Neural cell (in vitro differentiated cells): ENCODE data around the gene RYR3. TPM values are rescaled to one million over a fixed set of nuclear protein-coding genes. Genes with fewer than 3 reads are reported as not detected.

Experiments
- H2AFZ ChIP-seq: fragments of 200-600, 300-800 bp; sonication (generic), shearing (Covaris generic); 2 replicates; pipeline ENCODE4 v1.6.0; 2014; ENCODE audit warnings: low read depth, mild to moderate bottlenecking, antibody characterized with exemption, low read length, moderate library complexity
- H3F3A ChIP-seq: fragments of 200-600 bp; shearing (Covaris generic); 2 replicates; pipeline ENCODE4 v1.6.1; 2016; ENCODE audit warnings: mild to moderate bottlenecking, moderate library complexity, mixed read lengths, antibody characterized with exemption, low read length; ENCODE audit not compliant: insufficient read depth, poor library complexity, severe bottlenecking
- H3K27ac ChIP-seq: fragments of 200-600, 300-800 bp; sonication (generic), shearing (Covaris generic); 2 replicates; pipeline ENCODE4 v1.5.1; 2014; ENCODE audit warnings: mild to moderate bottlenecking, low read length, moderate library complexity
- H3K27me3 ChIP-seq: fragments of 300-800, 200-600 bp; sonication (generic), shearing (Covaris generic); 2 replicates; pipeline ENCODE4 v1.6.0; 2014; ENCODE audit warnings: mild to moderate bottlenecking, low read depth, low read length, moderate library complexity; ENCODE audit not compliant: insufficient read depth
- H3K36me3 ChIP-seq: fragments of 300-800, 200-600 bp; sonication (generic), shearing (Covaris generic); 2 replicates; pipeline ENCODE4 v1.5.1; 2014; ENCODE audit warnings: mild to moderate bottlenecking, antibody characterized with exemption, low read length, moderate library complexity; ENCODE audit not compliant: insufficient read depth
- H3K4me2 ChIP-seq: fragments of 300-800, 200-600 bp; sonication (generic), shearing (Covaris generic); 2 replicates; pipeline ENCODE4 v1.6.0; 2014; ENCODE audit warnings: mild to moderate bottlenecking, low read length
- H3K4me3 ChIP-seq: fragments of 300-800, 200-600 bp; sonication (generic), shearing (Covaris generic); 2 replicates; pipeline ENCODE4 v1.5.1; 2014; ENCODE audit warnings: mild to moderate bottlenecking, low read length, moderate library complexity
- H3K79me2 ChIP-seq: fragments of 200-600 bp; shearing (Covaris generic); replicated peaks from 2 replicates; pipeline ENCODE4 v1.6.0; 2014; ENCODE audit warnings: mild to moderate bottlenecking, low read length, moderate library complexity; ENCODE audit not compliant: insufficient read depth
- H3K9ac ChIP-seq: fragments of 300-800, 200-600 bp; sonication (generic), shearing (Covaris generic); 2 replicates; pipeline ENCODE4 v1.6.1; 2016; ENCODE audit warnings: mild to moderate bottlenecking, low read length, mixed read lengths
- H3K9me2 ChIP-seq: fragments of 200-600 bp; shearing (Covaris generic); 2 replicates; pipeline ENCODE4 v1.6.1; 2016; ENCODE audit warnings: mild to moderate bottlenecking, low read length, mixed read lengths; ENCODE audit not compliant: insufficient read depth
- H3K9me3 ChIP-seq: fragments of 200-600, 300-800 bp; sonication (generic), shearing (Covaris generic); 2 replicates; pipeline ENCODE4 v1.6.1; 2016; ENCODE audit warnings: mild to moderate bottlenecking, mixed run types, low read length, moderate library complexity, mixed read lengths
- H4K20me1 ChIP-seq: fragments of 200-600 bp; shearing (Covaris generic); 2 replicates; pipeline ENCODE4 v1.6.1; 2016; ENCODE audit warnings: mild to moderate bottlenecking, mixed run types; ENCODE audit not compliant: insufficient read depth
- CTCF ChIP-seq: fragments of 450-650 bp; IDR thresholded peaks from 2 replicates; pipeline ENCODE4 v1.5.1; 2014; ENCODE audit warnings: antibody characterized with exemption, mild to moderate bottlenecking, moderate library complexity; ENCODE audit not compliant: poor library complexity, severe bottlenecking
- EP300 ChIP-seq: fragments of 450-650 bp; conservative IDR thresholded peaks from 2 replicates; pipeline ENCODE4 v1.6.1; 2014; ENCODE audit warnings: antibody characterized with exemption, mild to moderate bottlenecking, moderate library complexity; ENCODE audit not compliant: poor library complexity, severe bottlenecking
- EZH2 ChIP-seq: fragments of 200-600, 300-800 bp; shearing (Covaris generic), sonication (generic); IDR thresholded peaks from 2 replicates; pipeline ENCODE4 v1.6.1; 2014; ENCODE audit warnings: antibody characterized with exemption, low read length, borderline replicate concordance, mild to moderate bottlenecking; ENCODE audit not compliant: insufficient read depth, poor library complexity, severe bottlenecking
- MXI1 ChIP-seq: fragments of 450-650 bp; conservative IDR thresholded peaks from 2 replicates; pipeline ENCODE4 v1.6.1; 2014; ENCODE audit warnings: antibody characterized with exemption, mild to moderate bottlenecking; ENCODE audit not compliant: poor library complexity, severe bottlenecking
- POLR2AphosphoS5 ChIP-seq: IDR thresholded peaks from 2 replicates; pipeline ENCODE4 v1.6.1; 2012
- RAD21 ChIP-seq: fragments of 450-650 bp; conservative IDR thresholded peaks from 2 replicates; pipeline ENCODE4 v1.6.1; 2014; ENCODE audit warnings: antibody characterized with exemption, mild to moderate bottlenecking, moderate library complexity
- REST ChIP-seq: IDR thresholded peaks from 2 replicates; pipeline ENCODE4 v1.6.1; 2012; ENCODE audit warnings: borderline replicate concordance
- SMC3 ChIP-seq: fragments of 450-650 bp; conservative IDR thresholded peaks from 2 replicates; pipeline ENCODE4 v1.6.1; 2014; ENCODE audit warnings: antibody characterized with exemption, mild to moderate bottlenecking, moderate library complexity; ENCODE audit not compliant: poor library complexity
- TAF1 ChIP-seq: IDR thresholded peaks from 2 replicates; pipeline ENCODE4 v1.6.1; 2012; ENCODE audit warnings: low read depth
- polyA plus RNA-seq: library from polyadenylated mRNA; depleted of rRNA; stranded (reverse); fragments of >200 nt; gene quantifications from 2 replicates; pipeline ENCODE4 v1.2.3, GENCODE V29; 2014

Gene RYR3
- polyA plus RNA-seq, 1 donor from 2014 or later = 12.6 TPM

DNA sequence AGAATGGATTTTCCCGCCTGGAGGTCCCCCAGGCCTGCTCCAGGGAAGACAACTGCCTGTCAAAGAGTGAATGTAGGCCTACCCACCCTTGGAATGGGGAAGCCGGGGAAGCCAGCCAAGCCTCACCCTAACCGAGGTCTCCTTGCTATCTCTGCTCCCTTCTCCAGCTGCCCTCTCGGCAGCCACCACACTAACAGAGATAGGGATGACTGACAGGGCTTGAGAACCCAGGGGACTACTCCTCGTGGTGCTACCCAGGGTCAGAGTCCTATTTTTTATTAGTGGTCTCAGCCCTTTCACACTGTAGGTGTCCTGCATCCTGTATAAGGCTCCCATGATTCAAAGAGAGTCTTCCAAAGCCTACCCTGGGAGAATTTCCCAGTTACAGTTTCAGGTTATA is 496.9 kb downstream of the RYR3 start:
- Histone ChIP-seq H3K9me2 (no peaks in the 10 kb centered on the region), H3K9me3 (no peaks in the 10 kb centered on the region), H3K79me2 (no peaks in the 10 kb centered on the region), H3K4me2 (no peak overlapping the region), H3F3A (no peaks in the 10 kb centered on the region), H3K9ac (no peak overlapping the region), H3K36me3 (no peaks in the 10 kb centered on the region), H3K4me3 (no peak overlapping the region), H2AFZ (no peak overlapping the region), H4K20me1 (no peaks in the 10 kb centered on the region), H3K27ac (no peak overlapping the region), H3K27me3 (no peaks in the 10 kb centered on the region)
- TF ChIP-seq EP300 (no peak), TAF1 (no peak), REST (no peak), MXI1 (no peak), RAD21 (no peak), EZH2 (no peak), CTCF (no peak), POLR2AphosphoS5 (no peak), SMC3 (no peak)

GRCh38 chr15:33808720-33809457 is 498.1 kb downstream of the RYR3 start:
- Histone ChIP-seq H2AFZ (no peak overlapping the region), H3K36me3 (no peaks in the 10 kb centered on the region), H3K27ac (no peak overlapping the region), H3K79me2 (no peaks in the 10 kb centered on the region), H3K9me2 (no peaks in the 10 kb centered on the region), H3K4me2 (no peak overlapping the region), H4K20me1 (no peaks in the 10 kb centered on the region), H3K27me3 (no peaks in the 10 kb centered on the region), H3K4me3 (no peak overlapping the region), H3K9me3 (no peaks in the 10 kb centered on the region), H3K9ac (no peak overlapping the region), H3F3A (no peaks in the 10 kb centered on the region)
- TF ChIP-seq POLR2AphosphoS5 (no peak), EZH2 (no peak), EP300 (no peak), SMC3 (no peak), CTCF (no peak), TAF1 (no peak), REST (no peak), MXI1 (no peak), RAD21 (no peak)
